Endodermal cell (in vitro differentiated cells): ENCODE data around the gene LRRC3B. TPM values are rescaled to one million over a fixed set of nuclear protein-coding genes. Genes with fewer than 3 reads are reported as not detected.

Experiments used
- DNase-seq: peaks from one replicate; pipeline ENCODE4 v3.0.0-alpha.2; 2017
- H3K27ac ChIP-seq: 2 replicates; pipeline ENCODE4 v1.5.1; 2013; ENCODE audit warnings: mild to moderate bottlenecking, low read depth, low read length, moderate library complexity
- H3K27me3 ChIP-seq: 2 replicates; pipeline ENCODE4 v1.6.1; 2013; ENCODE audit warnings: mild to moderate bottlenecking, low read length, moderate library complexity; ENCODE audit not compliant: insufficient read depth, control insufficient read depth, poor library complexity, severe bottlenecking
- H3K36me3 ChIP-seq: 2 replicates; pipeline ENCODE4 v1.7.0; 2013; ENCODE audit warnings: mild to moderate bottlenecking, low read length, moderate library complexity; ENCODE audit not compliant: control insufficient read depth, insufficient read depth
- H3K4me1 ChIP-seq: one replicate; pipeline ENCODE4 v1.7.0; 2013; ENCODE audit warnings: low read length; ENCODE audit not compliant: control insufficient read depth, insufficient read depth
- H3K4me3 ChIP-seq: 2 replicates; pipeline ENCODE4 v1.5.1; 2013; ENCODE audit warnings: mild to moderate bottlenecking, low read length, moderate library complexity
- H3K9ac ChIP-seq: 2 replicates; pipeline ENCODE4 v1.6.1; 2013; ENCODE audit warnings: mild to moderate bottlenecking, low read length, moderate library complexity; ENCODE audit not compliant: poor library complexity, severe bottlenecking; ENCODE audit errors: extremely low read depth
- H3K9me3 ChIP-seq: 2 replicates; pipeline ENCODE4 v1.6.1; 2013; ENCODE audit warnings: mild to moderate bottlenecking, low read length, moderate library complexity; ENCODE audit not compliant: control insufficient read depth
- H3K27ac Mint-ChIP-seq: 2 replicates; pipeline ENCODE4 v1.8.0; 2020; ENCODE audit warnings: mixed read lengths
- H3K27me3 Mint-ChIP-seq: 2 replicates; pipeline ENCODE4 v1.8.0; 2021; ENCODE audit warnings: mild to moderate bottlenecking, mixed read lengths; ENCODE audit not compliant: insufficient read depth
- H3K36me3 Mint-ChIP-seq: 2 replicates; pipeline ENCODE4 v1.8.0; 2020; ENCODE audit warnings: low read depth, mixed read lengths
- H3K4me1 Mint-ChIP-seq: 2 replicates; pipeline ENCODE4 v1.8.0; 2020; ENCODE audit warnings: mixed read lengths
- H3K4me3 Mint-ChIP-seq: 2 replicates; pipeline ENCODE4 v1.8.0; 2020; ENCODE audit warnings: mild to moderate bottlenecking, moderate library complexity, mixed read lengths
- H3K9me3 Mint-ChIP-seq: 2 replicates; pipeline ENCODE4 v1.8.0; 2020; ENCODE audit warnings: mild to moderate bottlenecking, mixed read lengths
- WGBS, 2 experiments: methylation state at CpG; one replicate each; pipeline versions ENCODE4 v1.1.5 to v1.1.7; 2013; ENCODE audit warnings: missing lambda C conversion rate in 2 of 2, mixed read lengths in 1 of 2; ENCODE audit not compliant: insufficient coverage in 1 of 2, insufficient read length in 1 of 2; 5-methylcytosine and 5-hydroxymethylcytosine counted together
- total RNA-seq, 2 donors: library from RNA; stranded (reverse); fragmentation: NEBNext Ultra II Directional in 1 of 2; extraction: Animal tissue kit (Norgen Biotek cat#: 25700) in 1 of 2; gene quantifications; 2 replicates in 1 of 2; 3 replicates in 1 of 2; pipeline ENCODE4 v1.2.1, GENCODE V29; 2021
- TF ChIP-seq, protein P1 (sequence below): fragments of 200-600 bp; sonication (generic); conservative IDR thresholded peaks from 2 replicates; pipeline ENCODE4 v1.5.0; 2021; ENCODE audit warnings: antibody characterized with exemption, mild to moderate bottlenecking

Gene LRRC3B
- total RNA-seq, 2 donors from 2014 or later: 0.26 TPM; not detected in 1

DNA sequence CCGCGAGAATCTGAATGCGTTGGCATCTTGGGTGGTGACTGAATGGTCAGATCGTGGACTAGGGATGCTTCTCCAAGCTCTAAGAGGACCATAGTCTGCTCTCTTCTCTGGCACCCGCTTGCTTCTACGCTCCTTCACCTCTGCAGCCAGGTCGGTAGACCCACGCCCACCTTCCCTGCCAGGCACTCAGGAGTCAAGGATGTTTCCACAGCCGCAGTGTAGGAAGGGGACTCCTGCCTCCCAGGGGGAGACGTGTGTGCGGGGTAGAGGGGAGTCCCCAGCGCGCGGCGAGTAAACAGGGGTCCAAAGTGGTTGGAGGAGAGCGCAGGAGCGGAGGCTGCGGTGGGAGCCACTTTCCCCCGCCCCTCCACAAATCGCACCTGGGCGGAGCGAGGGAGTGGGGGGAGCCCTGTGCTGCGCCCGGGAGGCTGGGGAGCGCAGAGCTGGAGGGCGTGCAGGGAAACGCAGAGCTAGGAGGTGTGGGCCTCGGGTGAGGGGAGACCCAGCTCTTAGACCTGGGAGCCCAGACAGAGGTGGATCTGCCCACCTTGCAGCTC is 1.7 kb downstream of the LRRC3B start:
- no peak overlapping the region for H3K27ac ChIP-seq
- H3K27me3 Mint-ChIP-seq: peaks cover 79% of the 10 kb centered on the region
- WGBS, 2 experiments: 9 to 14% methylated on average over 6 to 28 of the region's 28 CpGs
- TF ChIP-seq, protein P1, sequence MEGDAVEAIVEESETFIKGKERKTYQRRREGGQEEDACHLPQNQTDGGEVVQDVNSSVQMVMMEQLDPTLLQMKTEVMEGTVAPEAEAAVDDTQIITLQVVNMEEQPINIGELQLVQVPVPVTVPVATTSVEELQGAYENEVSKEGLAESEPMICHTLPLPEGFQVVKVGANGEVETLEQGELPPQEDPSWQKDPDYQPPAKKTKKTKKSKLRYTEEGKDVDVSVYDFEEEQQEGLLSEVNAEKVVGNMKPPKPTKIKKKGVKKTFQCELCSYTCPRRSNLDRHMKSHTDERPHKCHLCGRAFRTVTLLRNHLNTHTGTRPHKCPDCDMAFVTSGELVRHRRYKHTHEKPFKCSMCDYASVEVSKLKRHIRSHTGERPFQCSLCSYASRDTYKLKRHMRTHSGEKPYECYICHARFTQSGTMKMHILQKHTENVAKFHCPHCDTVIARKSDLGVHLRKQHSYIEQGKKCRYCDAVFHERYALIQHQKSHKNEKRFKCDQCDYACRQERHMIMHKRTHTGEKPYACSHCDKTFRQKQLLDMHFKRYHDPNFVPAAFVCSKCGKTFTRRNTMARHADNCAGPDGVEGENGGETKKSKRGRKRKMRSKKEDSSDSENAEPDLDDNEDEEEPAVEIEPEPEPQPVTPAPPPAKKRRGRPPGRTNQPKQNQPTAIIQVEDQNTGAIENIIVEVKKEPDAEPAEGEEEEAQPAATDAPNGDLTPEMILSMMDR: no peak
- no peak overlapping the region for H3K9ac ChIP-seq
- peak overlapping the region; percentile 64 for H3K4me3 Mint-ChIP-seq
- H3K9me3 ChIP-seq: no peaks in the 10 kb centered on the region
- H3K4me3 ChIP-seq: peak overlapping the region; percentile 84
- no peaks in the 10 kb centered on the region for H3K36me3 Mint-ChIP-seq
- DNase-seq: peak; percentile 76
- H3K9me3 Mint-ChIP-seq: no peaks in the 10 kb centered on the region
- peaks cover 25% of the 10 kb centered on the region for H3K4me1 Mint-ChIP-seq
- peaks cover 3% of the 10 kb centered on the region for H3K4me1 ChIP-seq
- peaks cover 72% of the 10 kb centered on the region for H3K27me3 ChIP-seq
- H3K36me3 ChIP-seq: no peaks in the 10 kb centered on the region
- no peak overlapping the region for H3K27ac Mint-ChIP-seq

DNA sequence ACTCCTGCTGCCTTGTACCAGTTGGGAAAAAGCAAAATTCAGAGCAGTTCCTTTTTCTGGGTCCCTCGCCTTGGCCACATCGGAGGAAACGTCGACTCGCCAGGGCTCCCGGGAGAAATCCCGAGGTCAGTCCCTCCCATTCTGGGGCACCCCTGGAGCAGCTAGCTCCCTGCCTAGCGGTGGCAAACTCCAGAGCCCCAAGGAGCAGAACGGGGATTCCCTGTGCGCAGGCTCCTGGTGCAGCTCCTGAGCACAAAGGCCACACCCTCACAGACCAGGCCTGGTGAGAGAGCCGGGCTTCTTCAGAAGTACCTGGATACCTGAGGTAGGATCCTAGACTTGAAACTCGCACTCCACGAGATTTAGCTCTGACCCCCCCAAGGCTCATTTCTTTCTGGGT is 2.6 kb downstream of the LRRC3B start:
- H3K27me3 Mint-ChIP-seq: peaks cover 73% of the 10 kb centered on the region
- H3K36me3 Mint-ChIP-seq: no peaks in the 10 kb centered on the region
- Histone ChIP-seq H3K27ac (no peak overlapping the region), H3K4me3 (no peak overlapping the region), H3K9ac (no peak overlapping the region), H3K27me3 (peaks cover 63% of the 10 kb centered on the region), H3K36me3 (no peaks in the 10 kb centered on the region), H3K9me3 (no peaks in the 10 kb centered on the region), H3K4me1 (peaks cover 3% of the 10 kb centered on the region)
- peak; percentile 66 for DNase-seq
- H3K4me1 Mint-ChIP-seq: peaks cover 25% of the 10 kb centered on the region
- 86 to 93% methylated on average over 5 to 13 of the region's 13 CpGs for WGBS, 2 experiments
- TF ChIP-seq, protein P1: no peak
- peak overlapping the region; percentile 64 for H3K4me3 Mint-ChIP-seq
- no peaks in the 10 kb centered on the region for H3K9me3 Mint-ChIP-seq
- H3K27ac Mint-ChIP-seq: no peak overlapping the region

DNA sequence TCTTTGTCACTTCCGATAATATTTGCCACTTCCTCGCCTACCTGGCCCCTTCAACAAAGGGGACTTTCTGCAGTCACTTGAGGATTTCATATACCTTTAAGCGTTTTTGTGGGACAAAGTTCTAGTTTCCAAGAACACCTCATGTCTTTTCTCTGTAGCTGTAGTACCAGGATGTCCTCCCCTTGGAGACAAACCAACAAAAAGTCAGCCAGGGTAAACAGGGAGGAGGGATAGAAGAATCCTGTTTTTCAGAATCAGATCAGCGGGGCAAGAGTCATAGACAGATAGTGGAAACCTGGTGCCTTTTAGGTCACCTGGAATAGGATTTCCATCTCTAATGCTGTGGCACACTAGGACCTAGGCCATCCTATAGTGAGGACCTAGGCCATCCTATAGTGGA is 4.5 kb downstream of the LRRC3B start:
- Histone ChIP-seq H3K9ac (no peak overlapping the region), H3K9me3 (no peaks in the 10 kb centered on the region), H3K27ac (no peak overlapping the region), H3K4me3 (no peak overlapping the region), H3K4me1 (peaks cover 2% of the 10 kb centered on the region), H3K27me3 (peaks cover 44% of the 10 kb centered on the region), H3K36me3 (no peaks in the 10 kb centered on the region)
- WGBS, 2 experiments: 91 to 100% methylated on average over 1 to 4 of the region's 4 CpGs
- no peak overlapping the region for H3K27ac Mint-ChIP-seq
- peaks cover 55% of the 10 kb centered on the region for H3K27me3 Mint-ChIP-seq
- H3K36me3 Mint-ChIP-seq: no peaks in the 10 kb centered on the region
- H3K9me3 Mint-ChIP-seq: no peaks in the 10 kb centered on the region
- peaks cover 19% of the 10 kb centered on the region for H3K4me1 Mint-ChIP-seq
- TF ChIP-seq, protein P1: no peak
- H3K4me3 Mint-ChIP-seq: no peak overlapping the region
- no peak for DNase-seq
